C4-2B (cell line): Measurements from ENCODE around the gene SLC24A4.

ENCODE experiments used
- ZFX ChIP-seq: fragments of 450-650 bp; IDR thresholded peaks from 2 replicates; pipeline ENCODE4 v1.6.1; 2017
- TF ChIP-seq, protein P1 (sequence below): fragments of 450-650 bp; conservative IDR thresholded peaks from 2 replicates; pipeline ENCODE4 v1.5.1; 2017; ENCODE audit warnings: mild to moderate bottlenecking

- TF ChIP-seq, protein P1, sequence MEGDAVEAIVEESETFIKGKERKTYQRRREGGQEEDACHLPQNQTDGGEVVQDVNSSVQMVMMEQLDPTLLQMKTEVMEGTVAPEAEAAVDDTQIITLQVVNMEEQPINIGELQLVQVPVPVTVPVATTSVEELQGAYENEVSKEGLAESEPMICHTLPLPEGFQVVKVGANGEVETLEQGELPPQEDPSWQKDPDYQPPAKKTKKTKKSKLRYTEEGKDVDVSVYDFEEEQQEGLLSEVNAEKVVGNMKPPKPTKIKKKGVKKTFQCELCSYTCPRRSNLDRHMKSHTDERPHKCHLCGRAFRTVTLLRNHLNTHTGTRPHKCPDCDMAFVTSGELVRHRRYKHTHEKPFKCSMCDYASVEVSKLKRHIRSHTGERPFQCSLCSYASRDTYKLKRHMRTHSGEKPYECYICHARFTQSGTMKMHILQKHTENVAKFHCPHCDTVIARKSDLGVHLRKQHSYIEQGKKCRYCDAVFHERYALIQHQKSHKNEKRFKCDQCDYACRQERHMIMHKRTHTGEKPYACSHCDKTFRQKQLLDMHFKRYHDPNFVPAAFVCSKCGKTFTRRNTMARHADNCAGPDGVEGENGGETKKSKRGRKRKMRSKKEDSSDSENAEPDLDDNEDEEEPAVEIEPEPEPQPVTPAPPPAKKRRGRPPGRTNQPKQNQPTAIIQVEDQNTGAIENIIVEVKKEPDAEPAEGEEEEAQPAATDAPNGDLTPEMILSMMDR, result no peak
- no peak for TF ChIP-seq ZFX
Observed at GRCh38 chr14:92336363-92336762, 13.4 kb downstream of the SLC24A4 start.
